Kidney (tissue), 14 donors: ENCODE results near the gene ZNF888. TPM values are rescaled to one million over a fixed set of nuclear protein-coding genes. Genes with fewer than 3 reads are reported as not detected.

Source experiments
- DNase-seq, 5 donors: peaks; one replicate each; pipeline ENCODE4 v3.0.0-alpha.2; 2013 to 2020
- FAIRE-seq: peaks from 2 replicates; lab custom pipeline; 2012; peaks lifted over from hg19 to GRCh38; lab: Jason Lieb, UNC
- H3K27ac ChIP-seq, 2 donors: one replicate each; pipeline ENCODE4 v1.7.0; 2013; ENCODE audit warnings: low read depth in 2 of 2, low read length in 2 of 2, inconsistent platforms in 1 of 2
- H3K27me3 ChIP-seq: one replicate; pipeline ENCODE4 v1.7.1; 2013; ENCODE audit warnings: low read length, inconsistent platforms; ENCODE audit not compliant: control insufficient read depth, insufficient read depth
- H3K36me3 ChIP-seq, 3 donors: one replicate each; pipeline versions ENCODE4 v1.7.0 to v1.7.1; 2013; ENCODE audit warnings: low read length in 3 of 3, control low read depth in 1 of 3, inconsistent platforms in 1 of 3; ENCODE audit not compliant: insufficient read depth in 3 of 3, control insufficient read depth in 2 of 3
- H3K4me1 ChIP-seq, 3 donors: one replicate each; pipeline versions ENCODE4 v1.7.0 to v1.7.1; 2013; ENCODE audit warnings: low read length in 3 of 3, inconsistent platforms in 1 of 3, low read depth in 1 of 3; ENCODE audit not compliant: control insufficient read depth in 2 of 3, insufficient read depth in 2 of 3
- H3K4me3 ChIP-seq, 3 donors: one replicate each; pipeline versions ENCODE4 v1.7.0 to v1.8.1; 2013; ENCODE audit warnings: low read length in 3 of 3, control low read depth in 1 of 3, inconsistent platforms in 1 of 3
- H3K9ac ChIP-seq, 3 donors: one replicate each; pipeline versions ENCODE4 v1.7.0 to v1.7.1; 2013; ENCODE audit warnings: low read length in 3 of 3, control low read depth in 1 of 3, inconsistent platforms in 1 of 3
- H3K9me3 ChIP-seq, 3 donors: one replicate each; pipeline versions ENCODE4 v1.7.0 to v1.7.1; 2013; ENCODE audit warnings: low read length in 3 of 3, control low read depth in 1 of 3, inconsistent platforms in 1 of 3; ENCODE audit not compliant: control insufficient read depth in 2 of 3, insufficient read depth in 1 of 3
- intact Hi-C: fragments of 100-400 bp; cut with DNase I; formaldehyde crosslinking; loops from one replicate; pipeline ENCODE4 v1.11.1; 2022
- polyA plus RNA-seq: library from polyadenylated mRNA; stranded (reverse); fragments of 350-450 nt; fragmentation: Illumina TruSeq; extraction: RNeasy Lipid Tissue Mini Kit (QIAGEN cat#74804); gene quantifications from one replicate; pipeline ENCODE4 v1.2.3, GENCODE V29; 2014; ENCODE audit warnings: low read depth, low replicate concordance; ENCODE audit not compliant: insufficient read depth
- total RNA-seq: library from RNA; stranded (reverse); fragmentation: NEBNext Ultra II Directional; extraction: Animal tissue kit (Norgen Biotek cat#: 25700); gene quantifications from one replicate; pipeline ENCODE4 v1.2.1, GENCODE V29; 2021
- TF ChIP-seq, protein P1 (sequence below): IDR thresholded peaks from 3 replicates; pipeline ENCODE4 v1.5.1; 2012; ENCODE audit warnings: mild to moderate bottlenecking, moderate library complexity, borderline replicate concordance; ENCODE audit not compliant: insufficient read depth; ENCODE audit errors: extremely low read depth
- donor health status: control.
- donor health status: control.
- donor health status: control.
- donor health status: control.
- donor health status: control.
- donor health status: DM: yes; HTN: yes; CAD: no.
- donor health status: Normal renal cell carcinoma (clear cell type).

ZNF888 gene
- total and polyA plus RNA-seq, 2 donors from 2014 or later, result 3.4 to 22.6 TPM

DNA sequence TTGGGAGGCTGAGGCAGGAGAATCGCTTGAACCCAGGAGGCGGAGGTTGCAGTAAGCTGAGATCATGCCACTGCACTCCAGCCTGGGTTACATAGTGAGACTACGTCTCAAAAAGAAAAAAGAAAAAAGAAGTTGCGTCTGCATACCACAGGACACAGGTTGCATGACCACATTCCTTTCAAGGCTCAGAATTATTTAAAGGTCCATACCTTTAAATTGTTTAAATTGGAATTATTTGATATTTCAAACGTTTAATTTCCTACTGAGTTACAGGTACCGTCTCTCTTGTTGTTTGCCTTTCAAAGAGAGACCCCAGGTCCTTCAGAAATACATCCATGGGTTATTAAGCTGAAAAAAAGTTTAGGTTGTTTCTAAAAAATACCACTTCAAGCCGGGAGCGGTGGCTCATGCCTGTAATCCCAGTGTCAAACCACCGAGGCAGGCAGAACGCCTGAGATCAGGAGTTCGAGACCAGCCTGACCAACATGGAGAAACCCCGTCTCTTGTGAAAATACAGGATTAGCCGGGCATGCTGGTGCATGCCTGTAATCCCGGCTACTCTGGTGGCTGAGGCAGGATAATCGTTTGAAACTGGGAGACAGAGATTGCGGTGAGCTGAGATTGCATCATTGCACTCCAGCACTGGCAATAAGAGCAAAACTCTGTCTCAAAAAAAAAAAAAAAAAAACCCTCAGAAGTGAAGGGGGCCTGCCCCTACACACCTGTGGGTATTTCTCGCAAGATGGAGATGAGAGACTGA, 20.8 kb upstream of the ZNF888 start:
- intact Hi-C loops, result no loop called here
- Histone ChIP-seq H3K9ac (no peak overlapping the region), H3K27me3 (no peaks in the 10 kb centered on the region), H3K4me1 (peaks cover 0 to 6% (median 0%) of the 10 kb centered on the region in 3 donors), H3K9me3 (peaks cover 1 to 13% (median 11%) of the 10 kb centered on the region in 3 donors), H3K4me3 (no peak overlapping the region), H3K36me3 (no peaks in the 10 kb centered on the region), H3K27ac (peak overlapping the region in 1 of 2 donors; percentile 17)
- TF ChIP-seq, protein P1, sequence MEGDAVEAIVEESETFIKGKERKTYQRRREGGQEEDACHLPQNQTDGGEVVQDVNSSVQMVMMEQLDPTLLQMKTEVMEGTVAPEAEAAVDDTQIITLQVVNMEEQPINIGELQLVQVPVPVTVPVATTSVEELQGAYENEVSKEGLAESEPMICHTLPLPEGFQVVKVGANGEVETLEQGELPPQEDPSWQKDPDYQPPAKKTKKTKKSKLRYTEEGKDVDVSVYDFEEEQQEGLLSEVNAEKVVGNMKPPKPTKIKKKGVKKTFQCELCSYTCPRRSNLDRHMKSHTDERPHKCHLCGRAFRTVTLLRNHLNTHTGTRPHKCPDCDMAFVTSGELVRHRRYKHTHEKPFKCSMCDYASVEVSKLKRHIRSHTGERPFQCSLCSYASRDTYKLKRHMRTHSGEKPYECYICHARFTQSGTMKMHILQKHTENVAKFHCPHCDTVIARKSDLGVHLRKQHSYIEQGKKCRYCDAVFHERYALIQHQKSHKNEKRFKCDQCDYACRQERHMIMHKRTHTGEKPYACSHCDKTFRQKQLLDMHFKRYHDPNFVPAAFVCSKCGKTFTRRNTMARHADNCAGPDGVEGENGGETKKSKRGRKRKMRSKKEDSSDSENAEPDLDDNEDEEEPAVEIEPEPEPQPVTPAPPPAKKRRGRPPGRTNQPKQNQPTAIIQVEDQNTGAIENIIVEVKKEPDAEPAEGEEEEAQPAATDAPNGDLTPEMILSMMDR, result no peak
- DNase-seq, result peak in 1 of 5 donors; percentile 42
- FAIRE-seq, result no peak

DNA sequence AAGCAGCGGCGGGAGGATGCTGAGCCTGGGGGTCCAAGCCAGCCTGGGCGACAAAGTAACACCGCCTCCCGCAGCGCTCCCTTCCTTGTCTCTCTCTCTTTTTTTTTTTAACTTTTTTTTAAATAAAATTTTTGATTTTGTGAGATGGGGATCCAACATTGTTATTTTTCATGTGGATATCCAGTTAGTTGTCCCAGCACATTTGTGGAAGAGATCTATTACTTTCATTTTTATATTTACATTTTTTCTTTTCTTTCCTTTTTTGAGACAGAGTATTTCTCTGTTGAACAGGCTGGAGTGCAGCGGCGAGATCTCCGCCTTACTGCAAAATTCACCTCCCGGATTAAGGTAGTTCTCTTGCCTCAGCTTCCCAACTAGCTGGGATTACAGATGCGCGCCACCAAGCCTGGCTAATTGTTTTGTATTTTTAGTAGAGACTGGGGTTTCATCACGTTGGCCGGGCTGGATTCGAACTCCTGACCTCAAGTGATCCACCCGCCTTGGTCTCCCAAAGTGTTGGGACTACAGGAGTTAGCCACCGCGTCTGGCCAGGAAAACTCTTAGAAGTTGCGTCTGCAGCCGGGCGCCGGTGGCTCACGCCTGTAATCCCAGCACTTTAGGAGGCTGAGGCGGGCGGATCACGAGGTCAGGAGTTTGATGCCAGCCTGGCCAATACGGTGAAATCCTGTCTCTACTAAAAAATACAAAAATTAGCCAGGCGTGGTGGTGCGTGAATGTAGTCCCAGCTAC, 20.1 kb upstream of the ZNF888 start:
- no peaks in the 10 kb centered on the region for H3K27me3 ChIP-seq
- TF ChIP-seq, protein P1, result no peak
- FAIRE-seq, result no peak

GRCh38 chr19:52942386-52943133, 19.3 kb upstream of the ZNF888 start:
- peak overlapping the region; percentile 63 to 93 (median 88) for H3K4me3 ChIP-seq

More for the DNA sequence above, 20.1 kb upstream of the ZNF888 start:
- Histone ChIP-seq H3K9me3 (peaks cover 1 to 9% (median 8%) of the 10 kb centered on the region in 3 donors), H3K9ac (peak overlapping the region in 2 of 3 donors; percentile 55 to 73), H3K4me1 (peaks cover 0 to 6% (median 0%) of the 10 kb centered on the region in 3 donors), H3K27ac (peak overlapping the region; percentile 69 to 71), H3K4me3 (peak overlapping the region; percentile 63 to 69 (median 68)), H3K36me3 (no peaks in the 10 kb centered on the region)
- intact Hi-C loops, result no loop called here
- DNase-seq, result no peak

More at GRCh38 chr19:52942386-52943133, 19.3 kb upstream of the ZNF888 start:
- DNase-seq (peak; percentile 95 to 98 (median 96)), FAIRE-seq (no peak)
- peak overlapping the region; percentile 78 to 83 for H3K27ac ChIP-seq
- no peaks in the 10 kb centered on the region for H3K27me3 ChIP-seq
- intact Hi-C loops, result no loop called here
- no peaks in the 10 kb centered on the region for H3K36me3 ChIP-seq
- TF ChIP-seq, protein P1, result no peak
- H3K9ac ChIP-seq, result peak overlapping the region; percentile 75 to 94 (median 89)
- H3K4me1 ChIP-seq, result peaks cover 0 to 6% (median 0%) of the 10 kb centered on the region in 3 donors
- peaks cover 0 to 5% (median 4%) of the 10 kb centered on the region in 3 donors for H3K9me3 ChIP-seq
